ENCODE measurements around the gene NOL4L. TPM values are rescaled to one million over a fixed set of nuclear protein-coding genes. Genes with fewer than 3 reads are reported as not detected.

The NOL4L gene
- polyA plus RNA-seq, 2 of the 4 experiments (the other 2 are of a cell fraction), result 9.5 to 11.8 TPM

DNA sequence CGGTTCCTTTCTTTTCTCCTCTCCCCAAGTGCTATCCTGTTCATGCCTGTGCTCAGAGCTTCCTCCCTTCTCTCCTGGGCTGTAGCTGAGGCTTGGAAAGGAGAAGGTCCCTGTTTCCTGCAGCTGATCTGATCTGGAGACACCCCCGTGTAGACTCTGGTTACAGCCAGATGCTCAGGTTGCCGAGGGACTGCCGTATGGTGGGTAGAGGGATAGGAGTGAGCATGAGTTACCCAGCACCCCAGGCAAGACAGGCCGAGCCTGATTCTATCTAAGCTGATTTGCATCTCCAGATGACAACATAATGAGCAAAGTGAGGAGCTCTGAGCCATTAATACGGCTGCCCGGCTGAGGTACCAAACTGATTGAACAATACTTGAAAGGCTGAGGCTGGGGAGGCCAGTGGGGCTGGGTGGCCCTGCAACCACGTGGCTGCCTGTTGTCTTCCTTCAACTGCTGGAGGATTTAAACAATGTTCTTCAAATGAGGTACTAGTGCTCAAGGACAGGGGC lies 135.2 kb downstream of the NOL4L start:
- no peak for DNase-seq (ENCODE audit: low read depth in 1 of 2, low spot score in 1 of 2)
- no peak for ATAC-seq
- Histone ChIP-seq H3K4me1 (no peaks in the 10 kb centered on the region), H3K4me3 (no peak overlapping the region), H3K27ac (no peak overlapping the region), H3K4me2 (no peak overlapping the region), H3K9me3 (no peaks in the 10 kb centered on the region)
- CTCF ChIA-PET, result interaction anchor here (0.9 to 11.0 kb wide), 2 partner anchors 6 to 19 kb away, joined by 3 to 82 read pairs; no protein-coding TSS in a partner anchor
- no peak for FAIRE-seq
- TF ChIP-seq, protein P1, sequence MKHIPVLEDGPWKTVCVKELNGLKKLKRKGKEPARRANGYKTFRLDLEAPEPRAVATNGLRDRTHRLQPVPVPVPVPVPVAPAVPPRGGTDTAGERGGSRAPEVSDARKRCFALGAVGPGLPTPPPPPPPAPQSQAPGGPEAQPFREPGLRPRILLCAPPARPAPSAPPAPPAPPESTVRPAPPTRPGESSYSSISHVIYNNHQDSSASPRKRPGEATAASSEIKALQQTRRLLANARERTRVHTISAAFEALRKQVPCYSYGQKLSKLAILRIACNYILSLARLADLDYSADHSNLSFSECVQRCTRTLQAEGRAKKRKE (CRISPR knock-in tag; IDR thresholded peaks at IDR 0.05; ENCODE audit: low read depth), result no peak
- no peak for TF ChIP-seq HES2 (IDR thresholded peaks at IDR 0.05)
- TF ChIP-seq MAFK (IDR thresholded peaks at IDR 0.05; ENCODE audit: partially characterized antibody), result no peak
- TF ChIP-seq HOXB13 (CRISPR knock-in tag; IDR thresholded peaks at IDR 0.05; ENCODE audit: low read depth), result no peak
- no peak for TF ChIP-seq TP53 (CRISPR knock-in tag; IDR thresholded peaks at IDR 0.05)
- TF ChIP-seq NFE2L2 (conservative IDR thresholded peaks at IDR 0.05; ENCODE audit: low read length), result no peak
- no peak for TF ChIP-seq RCOR1 (IDR thresholded peaks at IDR 0.05; ENCODE audit: low read depth, low read length)
- no peak for TF ChIP-seq KDM1A (IDR thresholded peaks at IDR 0.05; ENCODE audit: low read depth)
- TF ChIP-seq, protein P2, sequence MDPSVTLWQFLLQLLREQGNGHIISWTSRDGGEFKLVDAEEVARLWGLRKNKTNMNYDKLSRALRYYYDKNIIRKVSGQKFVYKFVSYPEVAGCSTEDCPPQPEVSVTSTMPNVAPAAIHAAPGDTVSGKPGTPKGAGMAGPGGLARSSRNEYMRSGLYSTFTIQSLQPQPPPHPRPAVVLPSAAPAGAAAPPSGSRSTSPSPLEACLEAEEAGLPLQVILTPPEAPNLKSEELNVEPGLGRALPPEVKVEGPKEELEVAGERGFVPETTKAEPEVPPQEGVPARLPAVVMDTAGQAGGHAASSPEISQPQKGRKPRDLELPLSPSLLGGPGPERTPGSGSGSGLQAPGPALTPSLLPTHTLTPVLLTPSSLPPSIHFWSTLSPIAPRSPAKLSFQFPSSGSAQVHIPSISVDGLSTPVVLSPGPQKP (IDR thresholded peaks at IDR 0.05; ENCODE audit: low read depth, low read length), result no peak
- TF ChIP-seq REST (IDR thresholded peaks at IDR 0.05), result no peak
- TF ChIP-seq ZNF302 (CRISPR knock-in tag; IDR thresholded peaks at IDR 0.05), result no peak
- no peak for TF ChIP-seq HDAC2 (IDR thresholded peaks at IDR 0.05)
- TF ChIP-seq EHF (CRISPR knock-in tag; IDR thresholded peaks at IDR 0.05), result no peak
- TF ChIP-seq GATA3 (IDR thresholded peaks at IDR 0.05; ENCODE audit: borderline replicate concordance), result no peak
- TF ChIP-seq SREBF2 (IDR thresholded peaks at IDR 0.05), result no peak
- no peak for TF ChIP-seq RARB (CRISPR knock-in tag; IDR thresholded peaks at IDR 0.05)
- no peak for TF ChIP-seq ZC3H11A (IDR thresholded peaks at IDR 0.05)
- no peak for TF ChIP-seq EHMT2 (IDR thresholded peaks at IDR 0.05; ENCODE audit: low read depth)
- POLR2A ChIA-PET, result interaction anchor here (0.5 kb wide), 1 partner anchor 270 kb away, joined by 4 read pairs; no protein-coding TSS in a partner anchor
- 71% methylated on average over 8 of the region's 8 CpGs for WGBS (ENCODE audit: missing lambda C conversion rate)

DNA sequence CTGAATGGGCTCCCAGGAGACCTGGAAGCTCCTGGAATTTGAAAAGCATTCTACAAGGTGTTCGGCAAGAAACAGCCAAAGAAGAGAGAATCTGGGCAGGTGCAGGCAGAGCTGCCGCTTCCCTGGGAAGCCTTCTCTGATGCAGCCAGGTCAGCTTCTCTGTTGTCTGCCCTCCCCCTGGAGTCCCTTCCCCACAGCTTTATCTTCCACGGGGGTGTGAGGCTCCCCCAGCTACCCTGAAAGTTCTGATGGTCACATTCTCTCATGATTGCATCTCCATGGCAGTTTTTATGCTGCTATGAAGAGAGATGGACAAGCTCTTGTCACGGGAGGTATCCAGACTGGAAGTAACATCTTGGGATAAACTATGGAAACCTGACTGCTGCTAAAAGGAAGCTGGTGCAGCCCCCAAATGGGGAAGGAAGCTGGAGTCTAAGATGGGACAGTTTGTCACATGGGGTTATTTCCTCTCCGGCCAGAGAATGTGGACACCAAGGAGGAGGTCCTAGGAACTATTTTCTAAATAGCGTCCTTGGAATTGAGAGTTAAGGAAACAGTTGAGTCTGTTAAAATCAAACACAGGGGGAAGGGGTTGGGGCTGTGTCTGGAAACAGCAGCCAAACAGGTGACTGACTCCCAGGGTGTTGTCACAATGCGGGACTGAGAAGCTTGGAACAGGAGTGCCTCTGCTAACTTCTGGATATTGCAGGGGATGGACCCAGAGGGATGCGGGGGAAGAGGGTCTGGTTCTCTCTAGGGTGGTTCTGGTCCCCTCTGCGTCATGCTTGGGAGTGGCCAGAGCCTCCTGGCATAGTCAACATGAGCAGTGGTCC lies 135.9 kb downstream of the NOL4L start:
- H3K27ac ChIP-seq, result no peak overlapping the region
- DNase-seq (ENCODE audit: low read depth in 1 of 2, low spot score in 1 of 2) (no peak), ATAC-seq (no peak), FAIRE-seq (no peak)
- H3K9me3 ChIP-seq, result no peaks in the 10 kb centered on the region
- no peak overlapping the region for H3K4me3 ChIP-seq
- CTCF ChIA-PET, result interaction anchor here (0.7 to 11.0 kb wide), 3 partner anchors 6 to 22 kb away, joined by 3 to 82 read pairs (median 3); no protein-coding TSS in a partner anchor
- H3K4me2 ChIP-seq, result no peak overlapping the region
- POLR2A ChIA-PET, result interaction anchor here (0.5 to 0.6 kb wide), 2 partner anchors 58 to 269 kb away, joined by 3 to 4 read pairs; no protein-coding TSS in a partner anchor
- H3K4me1 ChIP-seq, result no peaks in the 10 kb centered on the region
- TF ChIP-seq JUNB (IDR thresholded peaks at IDR 0.05), result no peak
- TF ChIP-seq POLR2A (IDR thresholded peaks at IDR 0.05; ENCODE audit: low read length), result no peak
- TF ChIP-seq PBX3 (IDR thresholded peaks at IDR 0.05), result no peak
- no peak for TF ChIP-seq NPAS2 (CRISPR knock-in tag; IDR thresholded peaks at IDR 0.05; ENCODE audit: borderline replicate concordance)
- TF ChIP-seq, protein P2 (IDR thresholded peaks at IDR 0.05; ENCODE audit: low read depth, low read length), result no peak
- no peak for TF ChIP-seq SREBF2 (IDR thresholded peaks at IDR 0.05)
- 81% methylated on average over 9 of the region's 9 CpGs for WGBS (ENCODE audit: missing lambda C conversion rate)
